T1000 (cell line): ENCODE measurements around the gene PRRT3.

Source experiments
- DNase-seq: peaks from one replicate; lab custom pipeline; 2025; ENCODE audit warnings: mixed read lengths; lab: John Stamatoyannopoulos, UW

The PRRT3 gene

DNA sequence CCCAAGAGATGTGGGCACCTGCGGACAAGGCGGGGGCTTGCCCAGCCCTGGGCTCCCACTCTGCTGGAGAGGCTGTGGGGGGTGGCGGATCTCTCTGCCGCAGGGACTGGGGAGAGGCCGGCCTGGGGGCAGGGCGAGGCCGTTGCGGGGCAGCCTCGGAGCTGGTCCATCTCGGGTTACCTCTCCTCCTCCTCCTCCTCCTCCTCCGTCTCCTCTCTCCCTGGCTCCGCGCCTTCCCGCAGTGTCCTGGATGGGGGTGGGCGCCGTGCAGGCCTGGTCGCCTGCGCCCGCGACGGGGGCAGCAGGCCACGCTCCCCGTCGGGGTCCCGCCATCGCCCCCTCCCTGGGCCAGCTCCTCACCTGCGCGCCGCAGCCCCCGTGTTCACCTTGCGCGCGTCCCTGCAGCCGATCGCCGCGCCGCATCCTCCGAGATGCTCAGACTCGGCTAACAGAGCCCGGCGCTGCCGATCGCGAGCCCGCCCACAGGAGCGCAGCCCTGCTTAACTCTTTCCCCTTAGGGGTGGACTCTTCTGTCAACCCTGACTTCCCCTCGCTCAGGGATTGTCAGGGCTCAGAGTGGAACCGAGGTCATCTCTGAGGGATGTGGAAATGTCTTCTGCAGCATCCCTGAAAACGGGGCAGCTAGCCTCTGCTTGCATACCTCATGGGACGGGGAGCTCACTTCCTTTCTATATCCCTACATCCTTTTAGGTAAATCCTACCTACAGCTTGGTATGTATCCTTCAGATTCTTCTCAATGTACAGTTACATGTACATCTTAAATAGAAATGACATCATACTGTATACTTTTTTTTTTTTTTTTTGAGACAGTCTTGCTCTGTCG, at the start of gene PRRT3:
TSS of gene PRRT3 (minus strand) at position 447 of the 844 bp plus-strand sequence. CDS start 2,293 bp downstream, outside the sequence.
- DNase-seq, result peak; percentile 19

DNA sequence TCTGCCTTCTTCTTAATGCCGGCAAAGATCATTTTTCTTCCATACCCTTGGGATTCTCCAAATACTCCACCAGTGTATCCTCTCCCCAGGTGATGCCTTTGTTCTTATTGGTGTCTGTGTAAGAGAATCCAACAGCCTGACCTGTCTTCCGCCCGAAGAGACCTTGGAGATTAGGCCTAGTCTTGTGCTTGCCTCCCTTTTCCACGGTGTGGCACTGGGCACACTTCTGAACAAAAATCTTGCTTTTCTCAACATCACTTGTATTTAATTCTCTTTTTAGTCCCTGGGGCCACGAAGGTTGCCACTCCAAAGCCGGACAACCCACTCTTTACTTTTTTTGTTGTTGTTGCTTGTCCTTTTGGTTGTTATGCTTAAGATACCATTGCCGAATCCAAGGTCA, 48.5 kb upstream of the PRRT3 start:
- no peak for DNase-seq

DNA sequence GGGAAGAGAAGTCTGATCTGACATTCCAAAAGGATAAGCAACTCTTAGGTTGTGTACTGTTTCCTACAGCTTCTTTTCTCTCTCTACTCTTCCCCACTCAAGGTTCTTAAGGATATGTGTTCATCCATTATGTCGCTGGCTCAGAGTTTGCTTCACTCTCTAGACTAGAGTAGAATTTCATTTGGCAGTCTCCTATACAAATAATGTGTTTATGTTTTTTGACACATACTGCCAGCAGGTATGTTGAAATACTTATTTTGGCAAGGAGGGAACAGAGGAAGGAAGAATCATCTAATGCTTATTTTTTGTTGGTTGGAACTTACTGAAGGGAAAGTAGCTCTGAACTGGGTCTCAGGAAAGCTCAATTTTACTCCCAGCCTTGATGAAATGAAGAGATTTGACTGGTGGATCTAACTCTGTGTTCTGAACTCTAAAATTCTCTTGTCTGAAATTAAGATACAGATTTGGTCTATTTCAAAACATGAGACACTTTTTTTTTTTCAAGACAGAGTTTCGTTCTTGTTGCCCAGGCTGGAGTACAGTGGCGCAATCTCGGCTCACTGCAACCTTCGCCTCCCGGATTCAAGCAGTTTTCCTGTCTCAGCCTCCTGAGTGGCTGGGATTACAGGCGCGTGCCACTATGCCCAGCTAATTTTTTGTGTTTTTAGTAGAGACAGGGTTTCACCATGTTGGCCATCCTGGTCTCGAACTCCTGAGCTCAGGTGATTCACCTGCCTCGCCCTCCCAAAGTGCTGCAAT, 42.1 kb upstream of the PRRT3 start:
- no peak for DNase-seq

DNA sequence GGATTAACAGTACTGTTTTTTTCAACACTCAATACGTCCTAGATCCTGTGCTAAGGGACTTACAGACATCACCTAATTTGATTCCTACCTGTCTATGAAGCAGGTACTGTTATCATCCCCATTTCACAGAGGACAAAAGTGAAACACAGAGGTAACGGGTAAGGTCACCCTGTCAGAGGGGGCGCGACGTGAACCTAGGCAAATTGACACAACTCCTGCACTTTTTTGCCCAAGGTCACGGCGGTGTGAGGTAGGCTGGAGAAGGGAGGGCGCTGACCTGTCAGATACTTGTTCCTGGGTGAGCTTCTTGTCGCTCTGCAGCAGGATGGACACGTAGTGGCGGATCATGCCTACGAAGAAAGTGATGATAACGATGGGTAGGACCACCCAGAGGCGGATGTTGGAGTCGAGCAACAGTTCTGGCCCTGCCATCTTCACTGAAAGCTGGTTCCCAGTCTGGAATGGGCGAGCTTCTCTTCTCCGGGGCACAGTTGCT, 34.1 kb upstream of the PRRT3 start:
- no peak for DNase-seq

DNA sequence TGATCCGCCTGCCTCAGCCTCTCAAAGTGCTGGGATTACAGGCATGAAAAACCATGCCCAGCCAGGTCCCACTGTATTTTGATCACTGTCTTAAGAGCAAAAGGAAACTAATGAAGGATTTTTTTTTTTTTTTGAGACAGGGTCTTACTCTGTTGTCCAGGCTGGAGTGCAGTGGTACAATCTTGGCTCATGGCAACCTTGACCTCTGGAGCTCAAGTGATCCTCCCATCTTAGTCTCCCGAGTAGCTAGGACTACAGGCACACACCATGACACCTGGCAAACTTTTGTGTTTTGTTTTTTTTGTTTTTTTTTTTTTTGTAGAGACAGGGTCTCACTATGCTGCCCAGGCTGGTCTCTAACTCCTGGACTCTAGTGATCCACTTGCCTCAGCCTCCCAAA, 28.0 kb upstream of the PRRT3 start:
- no peak for DNase-seq

DNA sequence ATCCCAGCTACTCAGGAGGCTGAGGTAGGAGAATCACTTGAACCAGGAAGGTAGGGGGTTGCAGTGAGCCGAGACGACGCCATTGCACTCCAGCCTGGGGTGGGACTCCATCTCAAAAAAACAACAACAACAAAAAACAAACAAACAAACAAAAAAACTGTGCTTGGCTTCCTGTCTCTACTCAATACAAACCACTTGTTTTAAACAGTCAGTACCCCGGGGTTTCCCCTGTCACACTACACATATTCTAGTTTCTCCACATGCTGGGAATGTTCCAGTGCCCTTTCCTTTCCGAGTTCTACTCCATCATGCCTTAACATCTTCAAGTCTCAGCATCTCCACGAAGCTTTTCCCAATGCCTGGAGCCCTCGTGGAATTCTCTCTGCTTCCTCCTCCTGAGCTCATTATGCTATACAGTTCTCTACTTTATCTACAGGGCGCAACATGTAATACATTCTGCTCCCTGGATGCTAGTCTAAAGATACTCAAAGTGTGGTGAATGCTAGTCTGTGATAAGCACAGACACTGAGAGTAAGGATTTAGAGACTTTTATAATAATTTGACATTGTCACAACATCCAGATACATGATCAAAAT, 26.6 kb upstream of the PRRT3 start:
- no peak for DNase-seq

DNA sequence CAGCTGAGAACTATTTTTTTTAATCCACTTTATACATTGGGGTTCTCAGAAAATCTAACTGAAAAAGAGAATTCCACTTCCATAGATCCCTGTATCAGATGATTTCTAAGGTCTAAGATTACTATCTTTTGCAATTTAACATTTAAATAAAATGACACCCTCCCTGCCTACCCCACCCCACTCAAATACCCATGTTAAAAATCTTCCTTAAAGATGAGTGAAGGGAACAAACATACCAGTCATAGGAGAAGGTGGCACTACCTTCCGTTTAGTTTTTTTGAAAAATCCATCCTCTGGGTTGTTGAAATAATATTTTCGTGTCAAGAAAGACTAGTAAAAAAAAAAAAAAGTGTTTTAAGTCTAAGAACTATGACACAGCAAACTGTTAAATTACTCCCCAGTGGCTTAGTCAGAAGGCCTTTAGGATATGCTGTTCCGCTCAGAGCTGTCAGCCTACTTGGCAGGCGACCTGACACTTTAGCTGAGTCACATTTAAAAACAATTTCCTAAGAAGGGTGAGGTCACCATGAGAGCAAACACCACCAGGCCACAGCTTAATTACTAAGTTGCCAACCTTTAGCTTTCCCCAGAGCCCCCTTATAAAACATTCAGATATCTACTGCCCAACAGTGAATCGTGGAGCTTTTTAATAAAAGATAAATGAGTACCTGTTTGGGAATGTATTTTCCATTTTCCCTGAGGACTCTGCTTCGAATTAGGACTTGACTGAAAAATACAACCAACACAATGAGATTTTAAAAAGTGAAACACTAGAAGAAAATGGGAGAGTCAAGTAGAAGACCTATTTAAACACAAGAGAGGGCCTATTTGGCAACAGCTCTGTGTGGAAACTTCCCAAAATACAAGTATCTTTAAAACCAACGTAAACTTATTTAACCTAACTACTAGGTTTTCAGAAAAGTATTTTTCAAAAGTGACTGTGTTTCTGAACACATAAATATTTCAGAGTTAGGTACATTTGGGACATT, 24.8 kb upstream of the PRRT3 start:
- peak; percentile 57 for DNase-seq

DNA sequence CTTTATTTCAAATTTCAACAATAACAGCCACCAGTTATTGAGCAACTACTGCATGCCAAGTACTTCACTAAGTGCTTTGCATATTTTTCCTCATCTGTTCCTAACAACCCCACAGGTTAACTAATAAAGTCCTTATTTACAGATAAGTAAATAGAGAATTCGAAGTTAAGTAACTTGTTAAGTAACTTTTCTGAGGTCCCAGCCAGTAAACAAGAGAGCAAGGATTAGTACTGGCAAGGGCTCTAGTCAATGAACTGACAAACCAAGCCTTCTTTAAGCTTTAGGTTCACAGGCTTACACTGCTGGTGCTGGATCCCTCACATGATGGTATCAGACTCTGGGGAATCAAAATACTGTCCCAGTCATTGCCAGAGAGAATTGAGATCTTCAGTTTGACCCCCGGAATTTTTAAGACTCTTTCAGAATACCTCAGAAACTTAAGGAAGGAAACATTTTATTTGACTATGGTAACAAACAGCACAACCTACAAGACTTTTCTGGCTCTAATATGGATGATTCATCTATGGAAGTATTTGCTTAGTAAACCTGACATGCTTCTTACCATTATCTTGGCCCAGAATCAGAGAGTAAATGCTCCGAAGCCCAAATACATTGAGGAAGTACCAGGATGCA, 17.9 kb upstream of the PRRT3 start:
- DNase-seq, result no peak

DNA sequence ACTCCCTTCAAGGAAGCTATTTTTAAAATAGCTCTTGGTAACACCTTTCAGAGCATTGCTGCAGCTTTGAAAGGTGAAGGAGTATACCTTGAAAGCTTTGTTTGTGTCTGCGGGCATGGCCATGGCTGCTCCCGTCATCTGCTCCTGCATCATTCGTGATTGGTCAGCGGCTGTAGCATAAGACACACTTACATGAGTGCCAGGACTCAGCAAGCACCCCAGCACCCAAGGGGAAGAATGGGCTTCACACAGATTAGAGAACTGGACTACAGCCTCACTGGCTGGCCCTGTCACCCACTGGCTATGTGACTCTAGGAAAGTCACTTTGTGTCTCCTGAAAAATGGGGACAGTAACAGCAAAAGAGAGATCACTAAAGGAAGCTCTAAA, 17.4 kb upstream of the PRRT3 start:
- DNase-seq, result no peak

DNA sequence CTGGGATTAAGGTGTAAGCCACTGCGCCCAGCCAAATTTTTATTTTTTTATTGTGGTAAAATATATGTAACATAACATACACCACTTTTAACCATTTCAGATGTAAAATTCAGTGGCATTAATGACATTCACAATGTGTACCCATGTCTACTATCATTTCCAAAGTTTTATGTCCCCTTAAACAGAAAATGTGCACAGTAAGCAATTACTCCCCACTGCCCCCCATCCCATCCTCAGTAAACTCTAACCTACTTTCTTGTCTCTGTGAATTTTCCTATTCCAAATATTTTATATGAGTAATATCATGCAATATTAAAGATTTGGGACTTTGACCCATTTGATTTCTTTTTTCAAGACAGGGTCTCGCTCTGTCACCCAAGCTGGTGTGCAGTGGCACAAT, 14.6 kb upstream of the PRRT3 start:
- DNase-seq, result no peak

DNA sequence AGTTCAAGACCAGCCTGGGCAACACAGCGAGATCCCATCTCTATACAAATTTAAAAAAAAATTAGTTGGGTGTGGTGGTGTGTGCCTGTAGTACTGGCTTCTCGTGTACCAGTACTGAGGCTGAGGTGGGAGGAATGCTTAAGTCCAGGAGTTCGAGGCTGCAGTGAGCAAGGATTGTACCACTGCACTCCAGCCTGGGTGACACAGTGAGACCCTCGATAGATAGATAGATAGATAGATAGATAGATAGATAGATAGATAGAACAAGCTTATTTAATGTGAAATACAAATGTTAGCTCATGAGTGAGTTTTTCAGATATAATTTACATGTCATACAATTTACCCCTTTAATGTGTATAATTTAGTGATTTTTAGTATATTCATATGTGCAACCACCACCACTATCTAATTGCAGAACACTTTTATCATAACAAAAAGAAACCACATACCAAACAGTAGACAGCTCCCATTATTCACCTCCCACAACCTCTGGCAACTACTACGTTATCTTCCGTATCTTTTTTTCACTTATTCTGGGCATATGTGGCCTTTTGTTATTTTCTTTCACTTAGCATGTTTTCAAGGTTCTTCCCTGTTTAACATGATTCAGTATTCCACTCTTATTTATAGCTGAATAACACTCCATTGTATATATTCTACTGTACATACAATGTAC, 13.1 kb upstream of the PRRT3 start:
- DNase-seq, result no peak

DNA sequence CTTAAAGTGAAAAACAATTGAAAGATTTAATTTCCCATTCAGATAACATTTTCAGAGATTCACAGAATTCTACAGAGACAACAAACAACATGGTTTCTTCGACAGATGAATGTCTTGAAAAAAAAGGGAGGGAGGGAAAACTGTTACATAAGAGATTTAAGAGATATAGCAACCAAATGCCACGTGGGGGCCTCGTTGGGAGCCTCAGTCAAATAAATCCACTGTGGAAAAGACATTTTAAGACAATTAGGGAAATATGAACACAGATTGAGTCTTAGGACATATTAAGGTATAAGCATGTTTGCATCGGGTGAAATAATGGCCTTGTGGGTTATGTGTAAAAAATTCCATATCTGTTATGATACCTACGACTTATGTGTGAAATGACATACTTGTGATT, 5.0 kb upstream of the PRRT3 start:
- DNase-seq, result no peak

DNA sequence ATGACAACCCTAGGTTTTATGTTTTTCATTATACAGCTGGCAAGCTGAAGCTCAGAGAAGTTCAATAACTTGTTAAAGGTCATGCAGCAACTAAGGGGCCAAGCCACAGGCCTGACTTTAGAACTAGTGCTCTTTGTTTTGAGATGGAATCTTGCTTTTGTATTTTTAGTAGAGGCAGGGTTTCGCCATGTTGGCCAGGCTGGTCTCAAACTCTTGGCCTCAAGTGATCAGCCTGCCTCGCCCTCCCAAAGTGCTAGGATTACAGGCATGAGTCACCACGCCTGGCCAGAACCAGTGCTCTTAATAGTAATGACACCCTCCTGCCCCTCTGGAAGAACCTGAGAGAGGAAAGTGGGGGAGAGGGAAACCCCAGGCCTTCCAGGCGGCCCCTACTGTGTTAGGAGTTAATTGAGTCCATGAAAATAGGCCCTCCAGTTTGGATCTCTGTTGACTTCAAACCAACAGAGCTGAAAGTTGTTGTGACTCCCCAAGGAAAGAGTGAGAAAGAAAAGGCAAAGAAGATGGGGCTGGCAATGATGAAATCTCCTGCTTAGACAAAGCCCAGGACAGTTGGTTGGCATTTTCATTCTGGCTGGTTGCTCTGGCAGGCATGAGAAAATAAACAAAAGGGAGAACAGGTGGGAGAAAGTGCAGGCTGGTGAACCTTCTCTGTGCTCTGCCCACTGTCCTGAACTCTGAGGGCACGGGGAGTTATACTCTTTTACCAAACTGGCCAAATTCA, 3.6 kb upstream of the PRRT3 start:
- no peak for DNase-seq

DNA sequence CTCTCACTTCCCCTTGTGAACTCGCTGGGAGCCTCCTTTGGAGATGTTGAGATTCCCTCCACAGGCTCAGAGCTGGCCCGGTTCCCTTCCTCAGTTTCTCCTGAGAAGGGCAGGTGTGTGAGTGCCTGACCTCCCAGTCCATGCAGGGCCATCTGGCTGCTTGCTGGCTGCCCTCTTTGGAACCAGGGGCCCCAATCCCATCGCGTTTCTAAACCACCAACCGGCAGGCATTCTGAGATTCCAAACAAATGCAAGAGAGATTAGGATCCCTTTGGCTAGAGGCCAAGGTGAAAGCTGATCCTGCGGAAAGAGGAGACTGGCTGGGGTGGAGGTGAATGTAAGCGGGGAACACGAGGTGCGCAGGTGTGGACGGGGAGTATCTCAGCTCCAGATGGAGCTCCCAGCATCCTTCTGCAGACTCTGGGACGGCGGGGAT, 2.9 kb upstream of the PRRT3 start:
- no peak for DNase-seq

DNA sequence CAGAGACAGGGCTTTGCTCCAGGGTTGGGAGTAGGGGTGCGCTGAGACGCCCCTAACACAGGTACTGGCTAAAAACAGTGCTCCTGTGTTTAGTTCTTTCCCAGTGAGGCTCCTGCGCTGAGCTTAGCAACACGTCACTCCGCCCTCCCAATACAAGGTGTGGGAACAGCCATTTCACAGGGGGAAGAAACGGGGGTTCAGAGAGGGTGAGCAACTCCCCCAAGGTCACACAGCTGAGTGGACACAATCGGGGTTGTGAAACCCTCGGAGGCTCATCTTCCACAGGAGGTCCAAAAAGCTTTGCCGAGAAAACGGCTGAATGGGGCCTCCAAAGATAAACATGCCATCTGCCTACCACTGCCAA, 628 bp downstream of the PRRT3 start:
- DNase-seq, result no peak

DNA sequence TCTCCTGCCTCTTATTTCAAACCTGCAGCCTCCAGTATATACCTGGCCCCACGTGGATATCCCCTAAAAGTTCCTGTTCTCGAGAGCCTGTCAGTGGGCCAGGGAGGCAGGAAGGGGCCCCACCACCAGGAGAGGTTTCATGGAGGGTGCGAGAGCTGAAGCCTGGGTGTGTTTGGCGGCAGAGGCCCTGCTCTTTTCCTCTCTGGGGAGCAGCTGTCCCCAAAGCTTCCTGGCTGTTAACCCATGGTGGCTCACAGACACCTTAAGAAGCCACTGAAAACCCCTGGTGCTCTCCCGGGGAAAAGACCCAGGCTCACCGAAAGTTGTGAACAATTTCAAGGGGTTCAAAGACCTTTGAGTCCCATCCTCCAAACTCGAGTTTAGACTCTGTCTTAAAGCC, 1.1 kb downstream of the PRRT3 start:
- no peak for DNase-seq

DNA sequence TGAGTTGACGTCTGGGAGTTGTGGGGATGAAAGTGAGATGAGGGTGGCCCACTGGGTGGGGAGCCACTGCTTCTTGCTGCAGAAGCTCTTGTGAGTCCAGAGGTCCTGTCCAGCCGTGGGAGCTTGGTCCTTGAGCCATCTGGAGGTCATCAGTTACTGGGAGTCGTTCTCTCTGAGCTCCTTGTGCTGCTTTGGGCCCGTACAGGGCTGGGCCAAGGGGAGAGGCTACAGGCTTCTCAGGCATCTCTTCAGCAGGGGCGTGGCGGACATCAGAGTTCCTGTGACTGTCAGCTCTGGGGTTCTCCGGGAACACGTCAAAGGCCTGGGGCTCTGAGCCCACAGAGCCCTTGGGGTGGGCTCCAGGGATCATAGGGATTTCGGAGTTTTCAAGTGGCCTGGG, 2.6 kb downstream of the PRRT3 start:
- no peak for DNase-seq

DNA sequence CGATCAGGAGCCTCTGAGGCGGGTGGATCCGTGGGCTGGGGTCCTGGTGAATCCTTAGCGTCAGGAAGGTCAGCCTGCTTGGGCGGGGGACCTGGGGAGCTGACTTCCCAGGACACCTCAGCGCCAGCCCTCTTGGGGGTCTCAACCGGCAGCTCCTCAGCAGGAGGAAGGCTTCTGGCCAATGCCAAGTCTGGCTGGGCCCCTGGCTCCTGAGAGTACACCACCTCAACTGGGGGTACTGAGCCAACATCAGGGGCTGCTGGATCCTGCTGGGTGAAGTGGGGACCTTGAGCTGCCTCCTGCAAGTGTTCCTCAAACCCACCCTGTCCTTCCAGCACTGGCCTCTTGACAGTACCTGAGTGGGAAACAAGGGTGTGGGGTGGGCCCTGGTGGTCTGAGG, 3.1 kb downstream of the PRRT3 start:
- no peak for DNase-seq

DNA sequence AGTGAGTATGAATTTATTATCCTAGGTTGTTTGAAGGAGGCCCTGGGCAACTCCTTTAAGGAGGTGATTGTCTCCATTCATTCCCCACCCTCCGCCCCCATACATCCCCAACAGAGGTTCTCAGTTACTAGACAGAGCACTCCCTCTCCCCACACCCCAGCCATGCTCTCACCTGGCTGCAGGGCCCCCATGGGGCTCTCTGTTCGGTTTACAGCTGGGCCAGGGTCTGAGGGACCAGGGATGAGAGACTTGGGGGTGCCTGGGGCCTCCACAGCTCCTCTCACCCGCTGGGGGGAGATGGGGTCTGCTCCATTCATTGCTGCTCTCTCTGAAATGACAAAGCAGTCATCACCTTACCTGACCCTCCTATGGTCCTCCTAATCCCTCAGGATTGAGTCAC, 3.6 kb downstream of the PRRT3 start:
- no peak for DNase-seq
